Natural killer cell (primary cell): ENCODE data around the gene SEMA3A. TPM values are rescaled to one million over a fixed set of nuclear protein-coding genes. Genes with fewer than 3 reads are reported as not detected.
A peak's percentile ranks its signal among the peaks of the same experiment; 100 is the strongest.

Experiments used
- ATAC-seq, 3 donors: fragments of 150-1000 bp in 2 of 3; fragments of 200-7000 bp in 1 of 3; cut with Tn5 transposase; 1 replicate in 1 of 3; 2 replicates in 2 of 3; pipeline ENCODE4 v1.10.0; 2021; ENCODE audit warnings: mild to moderate bottlenecking in 2 of 3, moderate library complexity in 2 of 3
- DNase-seq, 2 donors: peaks; one replicate each; pipeline versions ENCODE4 v3.0.0 to v3.0.0-alpha.2; 2013 to 2021; ENCODE audit warnings: mixed read lengths in 1 of 2
- H3K27ac ChIP-seq: one replicate; pipeline ENCODE4 v1.5.1; 2013; ENCODE audit warnings: mild to moderate bottlenecking, low read length
- H3K27me3 ChIP-seq: one replicate; pipeline ENCODE4 v1.6.1; 2013; ENCODE audit warnings: low read length; ENCODE audit not compliant: control insufficient read depth, insufficient read depth
- H3K36me3 ChIP-seq: one replicate; pipeline ENCODE4 v1.6.1; 2013; ENCODE audit warnings: low read length; ENCODE audit not compliant: control insufficient read depth, insufficient read depth
- H3K4me1 ChIP-seq: one replicate; pipeline ENCODE4 v1.6.1; 2013; ENCODE audit warnings: low read length; ENCODE audit not compliant: control insufficient read depth, insufficient read depth
- H3K4me3 ChIP-seq: one replicate; pipeline ENCODE4 v1.5.1; 2013; ENCODE audit warnings: low read length
- H3K9me3 ChIP-seq: one replicate; pipeline ENCODE4 v1.6.1; 2013; ENCODE audit warnings: low read length; ENCODE audit not compliant: control insufficient read depth, insufficient read depth
- H3K27ac Mint-ChIP-seq, 2 donors: one replicate each; pipeline ENCODE4 v1.8.0; 2022; ENCODE audit warnings: mild to moderate bottlenecking in 2 of 2, mixed read lengths in 2 of 2, moderate library complexity in 1 of 2
- H3K27me3 Mint-ChIP-seq, 2 donors: one replicate each; pipeline ENCODE4 v1.8.0; 2022; ENCODE audit warnings: low read depth in 2 of 2, mixed read lengths in 2 of 2
- H3K36me3 Mint-ChIP-seq: one replicate; pipeline ENCODE4 v1.8.0; 2022; ENCODE audit warnings: mixed read lengths
- H3K4me1 Mint-ChIP-seq, 2 donors: one replicate each; pipeline ENCODE4 v1.8.0; 2022; ENCODE audit warnings: mixed read lengths in 2 of 2
- H3K4me3 Mint-ChIP-seq: one replicate; pipeline ENCODE4 v1.8.0; 2022; ENCODE audit warnings: mild to moderate bottlenecking, moderate library complexity, mixed read lengths
- H3K9me3 Mint-ChIP-seq, 2 donors: one replicate each; pipeline ENCODE4 v1.8.0; 2022; ENCODE audit warnings: mixed read lengths in 2 of 2
- WGBS: methylation state at CpG from one replicate; pipeline ENCODE4 v1.1.7; 2013; ENCODE audit warnings: missing lambda C conversion rate; ENCODE audit not compliant: insufficient coverage; 5-methylcytosine and 5-hydroxymethylcytosine counted together
- intact Hi-C: fragments of 100-400 bp; cut with micrococcal nuclease; formaldehyde crosslinking; loops from one replicate; pipeline ENCODE4 v1.14.2; 2022
- total RNA-seq, 4 donors: library from RNA; stranded (reverse); fragments of 120-200 nt in 1 of 4; gene quantifications; one replicate each; pipeline versions ENCODE4 v1.2.3 to v1.2.4, GENCODE V29; 2013 to 2022
- TF ChIP-seq, protein P1 (sequence below): fragments of 200-600 bp; IDR thresholded peaks from one replicate; pipeline ENCODE4 v1.8.0; 2022; ENCODE audit warnings: antibody characterized with exemption

The SEMA3A gene
- total RNA-seq, 3 donors from 2014 or later (not counting 1 experiment from before 2014, with no cell fraction given): 0.13 to 0.21 TPM; not detected in 1

DNA sequence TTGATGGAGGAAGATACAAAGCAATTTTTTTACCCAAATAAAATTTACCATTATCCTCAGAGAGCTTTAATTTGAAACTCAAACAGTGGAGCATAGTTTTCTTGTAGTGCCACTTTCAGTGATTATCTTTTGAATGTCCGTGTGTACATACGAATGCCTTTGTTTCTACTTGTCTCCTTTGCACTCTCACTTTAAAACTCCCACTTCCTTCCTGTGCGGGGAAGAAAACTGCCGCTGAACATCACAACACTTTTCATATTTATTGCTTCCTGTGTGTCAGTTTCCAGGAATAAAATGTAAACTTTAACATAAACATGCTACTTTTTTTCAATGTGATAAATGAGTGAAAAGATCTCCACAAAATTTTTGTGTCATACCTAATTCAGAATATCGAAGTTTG lies 102.4 kb downstream of the SEMA3A start:
- intact Hi-C loops: no loop called here
- Histone ChIP-seq H3K4me1 (peaks cover 4% of the 10 kb centered on the region), H3K9me3 (no peaks in the 10 kb centered on the region), H3K36me3 (no peaks in the 10 kb centered on the region), H3K27ac (no peak overlapping the region), H3K27me3 (no peaks in the 10 kb centered on the region), H3K4me3 (no peak overlapping the region)
- Mint-ChIP-seq H3K4me3 (peak overlapping the region; percentile 60), H3K4me1 (peaks cover 22 to 30% of the 10 kb centered on the region in 2 donors), H3K36me3 (no peaks in the 10 kb centered on the region), H3K27ac (peak overlapping the region; percentile 48 to 66), H3K9me3 (peaks cover 0 to 4% of the 10 kb centered on the region in 2 donors), H3K27me3 (no peaks in the 10 kb centered on the region)
- WGBS: 0% methylated on average over 4 of the region's 5 CpGs
- ATAC-seq: no peak
- TF ChIP-seq, protein P1, sequence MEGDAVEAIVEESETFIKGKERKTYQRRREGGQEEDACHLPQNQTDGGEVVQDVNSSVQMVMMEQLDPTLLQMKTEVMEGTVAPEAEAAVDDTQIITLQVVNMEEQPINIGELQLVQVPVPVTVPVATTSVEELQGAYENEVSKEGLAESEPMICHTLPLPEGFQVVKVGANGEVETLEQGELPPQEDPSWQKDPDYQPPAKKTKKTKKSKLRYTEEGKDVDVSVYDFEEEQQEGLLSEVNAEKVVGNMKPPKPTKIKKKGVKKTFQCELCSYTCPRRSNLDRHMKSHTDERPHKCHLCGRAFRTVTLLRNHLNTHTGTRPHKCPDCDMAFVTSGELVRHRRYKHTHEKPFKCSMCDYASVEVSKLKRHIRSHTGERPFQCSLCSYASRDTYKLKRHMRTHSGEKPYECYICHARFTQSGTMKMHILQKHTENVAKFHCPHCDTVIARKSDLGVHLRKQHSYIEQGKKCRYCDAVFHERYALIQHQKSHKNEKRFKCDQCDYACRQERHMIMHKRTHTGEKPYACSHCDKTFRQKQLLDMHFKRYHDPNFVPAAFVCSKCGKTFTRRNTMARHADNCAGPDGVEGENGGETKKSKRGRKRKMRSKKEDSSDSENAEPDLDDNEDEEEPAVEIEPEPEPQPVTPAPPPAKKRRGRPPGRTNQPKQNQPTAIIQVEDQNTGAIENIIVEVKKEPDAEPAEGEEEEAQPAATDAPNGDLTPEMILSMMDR: no peak
- DNase-seq: peak in 1 of 2 donors; percentile 50

DNA sequence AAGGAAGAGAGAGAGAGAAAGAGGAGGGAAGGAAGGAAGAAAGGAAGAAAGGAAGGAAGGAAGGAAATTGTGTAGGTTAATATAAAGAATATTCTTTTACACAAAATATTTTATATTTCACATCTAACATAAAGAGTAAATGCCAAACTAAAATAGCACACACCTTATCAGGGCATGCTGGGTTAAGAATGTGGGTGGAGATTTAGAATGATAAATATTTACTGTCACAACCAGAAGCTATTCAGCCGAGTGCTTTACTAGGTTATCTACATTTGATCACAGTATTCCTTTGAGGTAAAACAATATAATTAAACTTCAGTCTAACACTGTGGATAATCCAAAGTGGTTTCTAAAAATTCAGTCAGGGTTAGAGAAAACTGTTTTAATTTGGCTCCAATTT lies 103.3 kb downstream of the SEMA3A start:
- no peaks in the 10 kb centered on the region for H3K36me3 Mint-ChIP-seq
- no CpG with 5 or more reads among the region's 1 CpG for WGBS
- H3K27me3 Mint-ChIP-seq: no peaks in the 10 kb centered on the region
- no peaks in the 10 kb centered on the region for H3K9me3 ChIP-seq
- H3K27me3 ChIP-seq: no peaks in the 10 kb centered on the region
- no peak overlapping the region for H3K27ac Mint-ChIP-seq
- H3K4me3 ChIP-seq: no peak overlapping the region
- H3K4me3 Mint-ChIP-seq: peak overlapping the region; percentile 71
- H3K36me3 ChIP-seq: no peaks in the 10 kb centered on the region
- intact Hi-C loops: no loop called here
- ATAC-seq (no peak), DNase-seq (no peak)
- no peak overlapping the region for H3K27ac ChIP-seq
- H3K4me1 ChIP-seq: peaks cover 4% of the 10 kb centered on the region
- H3K9me3 Mint-ChIP-seq: peaks cover 0 to 4% of the 10 kb centered on the region in 2 donors
- peaks cover 22 to 30% of the 10 kb centered on the region in 2 donors for H3K4me1 Mint-ChIP-seq
- TF ChIP-seq, protein P1: no peak

DNA sequence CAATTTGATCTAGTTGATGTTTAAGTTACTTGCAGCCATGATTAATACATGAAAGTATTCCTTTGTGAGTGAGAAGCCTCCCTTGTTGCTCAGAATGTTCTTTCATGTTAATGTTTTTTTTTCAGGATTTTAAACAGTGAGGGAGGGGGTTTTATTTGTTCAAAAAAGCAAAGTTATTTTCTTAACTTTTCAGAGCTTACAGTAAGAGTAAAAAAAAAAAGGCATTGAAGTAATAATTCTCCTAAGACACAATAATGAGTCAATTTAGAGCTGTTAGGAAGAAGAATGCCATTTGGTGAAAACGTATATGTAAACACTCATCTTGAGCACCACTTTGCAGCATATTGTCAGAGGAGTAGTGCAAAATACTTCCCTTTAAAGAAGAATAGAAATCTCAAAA lies 105.8 kb downstream of the SEMA3A start:
- H3K4me1 Mint-ChIP-seq: peaks cover 22 to 26% of the 10 kb centered on the region in 2 donors
- Histone ChIP-seq H3K4me1 (peaks cover 4% of the 10 kb centered on the region), H3K36me3 (no peaks in the 10 kb centered on the region), H3K9me3 (no peaks in the 10 kb centered on the region), H3K27me3 (no peaks in the 10 kb centered on the region), H3K27ac (no peak overlapping the region), H3K4me3 (no peak overlapping the region)
- H3K4me3 Mint-ChIP-seq: no peak overlapping the region
- TF ChIP-seq, protein P1: no peak
- DNase-seq (no peak), ATAC-seq (no peak)
- no CpG with 5 or more reads among the region's 1 CpG for WGBS
- H3K27me3 Mint-ChIP-seq: no peaks in the 10 kb centered on the region
- H3K9me3 Mint-ChIP-seq: peaks cover 0 to 4% of the 10 kb centered on the region in 2 donors
- intact Hi-C loops: no loop called here
- H3K36me3 Mint-ChIP-seq: no peaks in the 10 kb centered on the region
- no peak overlapping the region for H3K27ac Mint-ChIP-seq

DNA sequence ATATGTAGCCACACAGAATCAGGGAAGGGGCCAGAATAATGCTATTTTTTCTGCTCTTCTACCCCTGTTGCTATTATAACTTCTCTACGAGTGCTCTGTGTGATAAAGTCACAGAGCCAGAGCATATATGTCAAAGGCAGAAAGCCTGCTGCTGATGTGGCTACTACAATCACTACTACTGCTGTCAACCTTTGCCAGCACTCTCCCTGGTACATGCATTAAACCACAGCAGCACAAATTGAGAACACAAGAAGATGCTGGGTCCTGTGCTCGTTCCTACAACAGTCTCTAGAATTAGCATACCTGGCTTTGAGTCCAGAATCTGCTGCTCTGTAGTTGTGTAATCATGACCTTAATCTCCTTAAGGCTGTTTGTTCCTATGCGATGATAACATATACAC lies 108.6 kb downstream of the SEMA3A start:
- Histone ChIP-seq H3K9me3 (no peaks in the 10 kb centered on the region), H3K27me3 (no peaks in the 10 kb centered on the region), H3K4me1 (peaks cover 4% of the 10 kb centered on the region), H3K4me3 (no peak overlapping the region), H3K36me3 (no peaks in the 10 kb centered on the region), H3K27ac (no peak overlapping the region)
- TF ChIP-seq, protein P1: no peak
- intact Hi-C loops: no loop called here
- Mint-ChIP-seq H3K27me3 (no peaks in the 10 kb centered on the region), H3K36me3 (no peaks in the 10 kb centered on the region), H3K4me3 (no peak overlapping the region), H3K4me1 (peaks cover 4% of the 10 kb centered on the region in 2 donors), H3K27ac (no peak overlapping the region), H3K9me3 (peaks cover 0 to 2% of the 10 kb centered on the region in 2 donors)
- ATAC-seq (no peak), DNase-seq (no peak)
- 88% methylated on average over 2 of the region's 3 CpGs for WGBS
